Measurements from ENCODE around the gene SHANK1. TPM values are rescaled to one million over a fixed set of nuclear protein-coding genes. Genes with fewer than 3 reads are reported as not detected.

SHANK1 gene
- total RNA-seq, 1 experiment from 2014 or later: 4.9 TPM

DNA sequence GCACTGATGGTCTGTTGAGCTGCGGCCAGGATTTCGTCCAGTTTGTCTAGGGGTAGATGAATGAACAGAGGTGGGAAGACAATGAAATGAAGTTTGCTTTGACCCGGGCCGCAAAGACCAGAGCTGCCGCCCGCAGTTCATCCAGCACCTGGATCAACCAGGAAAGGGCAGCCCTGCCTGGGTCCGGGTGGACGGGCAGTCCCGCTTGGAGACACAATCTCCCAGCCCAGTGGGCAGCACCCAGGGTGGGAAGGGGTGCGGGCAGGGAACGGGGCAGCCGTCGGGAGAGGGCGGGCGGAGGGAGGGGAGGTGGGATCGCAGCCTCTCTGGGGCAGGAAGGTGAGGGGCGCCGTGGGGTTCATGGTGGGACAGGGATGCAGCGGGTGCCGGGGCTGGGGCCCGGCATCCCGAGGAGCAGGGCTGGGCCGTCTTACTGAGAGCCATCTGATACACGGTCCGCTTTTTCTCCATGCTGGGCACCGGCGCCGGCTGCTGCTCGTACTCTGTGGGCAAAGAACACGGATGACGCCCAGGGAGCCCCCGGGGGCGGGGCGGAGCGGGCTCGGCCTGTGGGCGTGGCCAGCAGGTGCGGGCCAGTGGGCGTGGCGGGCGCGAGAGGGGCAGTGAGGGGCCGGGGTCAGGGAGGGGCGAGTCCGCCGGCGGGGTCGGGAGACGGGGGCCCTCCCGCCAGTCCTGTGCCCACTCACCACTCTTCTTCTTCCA, 33.1 kb downstream of the SHANK1 start:
- no peak for DNase-seq (ENCODE audit: low read depth)

DNA sequence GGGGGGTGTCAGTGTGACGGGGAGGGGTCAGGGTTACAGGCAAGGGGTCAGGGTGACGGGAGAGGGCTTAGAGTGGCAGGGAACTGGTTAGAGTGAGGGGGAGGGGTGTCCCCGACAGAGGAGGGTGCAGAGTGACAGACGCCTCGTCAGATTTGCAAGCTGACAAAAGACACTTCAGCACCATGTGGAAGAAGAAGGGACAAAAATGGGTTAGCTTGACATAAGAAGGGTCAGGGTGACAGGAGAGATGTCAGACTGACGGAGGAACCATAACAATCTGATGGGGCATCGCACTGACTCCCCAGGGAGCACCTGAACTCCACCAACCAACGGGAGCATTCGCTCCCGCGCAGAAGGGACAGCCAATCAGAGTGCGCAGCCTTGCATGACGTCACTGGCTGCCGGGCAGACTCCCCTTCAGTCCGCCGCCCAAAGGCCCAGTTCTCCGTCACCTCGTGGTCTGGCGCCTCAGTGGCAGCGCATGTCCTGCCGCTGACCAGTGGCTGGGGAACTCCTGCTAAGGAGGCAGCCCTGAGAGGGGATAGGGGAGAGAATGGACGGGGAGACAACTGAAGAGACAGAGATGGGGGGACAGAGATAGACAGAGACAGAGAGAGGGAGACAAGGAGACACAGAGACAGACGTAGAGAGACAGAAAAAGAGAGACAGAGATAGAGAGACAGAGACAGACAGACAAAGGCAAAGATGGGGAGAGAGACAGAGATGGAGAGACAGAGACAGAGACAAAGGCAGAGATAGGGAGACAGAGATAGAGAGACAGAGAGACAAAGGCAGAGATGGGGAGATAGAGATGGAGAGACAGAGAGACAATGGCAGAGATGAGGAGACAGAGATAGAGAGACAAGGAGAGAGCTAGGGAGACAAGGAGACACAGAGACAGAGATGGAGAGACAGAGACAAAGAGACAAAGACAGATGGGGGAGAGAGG, 40.2 kb downstream of the SHANK1 start:
- peak; percentile 78 for DNase-seq (ENCODE audit: low read depth)

DNA sequence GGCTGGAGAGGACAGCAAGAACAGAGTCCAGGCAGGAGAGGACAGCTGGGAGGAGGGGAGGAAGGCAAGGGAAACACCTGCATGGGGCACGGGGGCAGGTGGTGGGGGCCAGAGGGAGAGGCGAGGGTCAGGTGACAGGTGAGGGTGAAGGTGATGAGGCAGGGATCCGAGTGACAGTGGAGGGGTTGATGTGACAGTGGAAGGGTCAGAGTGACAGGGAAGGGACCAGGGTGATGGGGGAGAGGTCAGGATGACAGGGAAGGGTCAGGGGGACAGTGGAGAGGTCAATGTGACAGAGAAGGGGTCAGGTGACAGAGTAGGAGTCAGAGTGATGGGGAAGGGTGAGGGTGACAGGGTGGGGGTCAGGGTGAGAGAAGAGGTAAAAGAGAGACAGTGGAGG, 41.3 kb downstream of the SHANK1 start:
- DNase-seq (ENCODE audit: low read depth): no peak

DNA sequence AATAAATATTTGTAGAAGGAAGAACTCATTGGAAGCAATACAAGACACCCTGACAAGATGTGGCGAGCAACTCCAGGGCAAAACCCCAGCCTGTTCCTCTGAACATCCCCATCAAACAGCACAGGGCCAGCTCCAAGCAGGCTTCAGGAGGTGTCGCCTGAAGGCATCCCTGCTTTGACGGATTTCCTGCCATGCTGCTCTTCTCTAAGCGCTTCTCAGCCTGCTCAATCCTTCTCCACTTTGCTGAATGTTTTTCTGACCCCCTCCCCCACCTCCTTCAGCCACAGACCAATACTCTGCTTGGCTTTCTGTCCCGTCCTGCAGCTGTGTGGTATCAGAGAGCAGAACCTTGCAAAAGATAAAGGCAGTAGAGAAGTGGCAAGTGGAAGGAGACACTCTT, 42.0 kb downstream of the SHANK1 start:
- DNase-seq (ENCODE audit: low read depth): no peak

DNA sequence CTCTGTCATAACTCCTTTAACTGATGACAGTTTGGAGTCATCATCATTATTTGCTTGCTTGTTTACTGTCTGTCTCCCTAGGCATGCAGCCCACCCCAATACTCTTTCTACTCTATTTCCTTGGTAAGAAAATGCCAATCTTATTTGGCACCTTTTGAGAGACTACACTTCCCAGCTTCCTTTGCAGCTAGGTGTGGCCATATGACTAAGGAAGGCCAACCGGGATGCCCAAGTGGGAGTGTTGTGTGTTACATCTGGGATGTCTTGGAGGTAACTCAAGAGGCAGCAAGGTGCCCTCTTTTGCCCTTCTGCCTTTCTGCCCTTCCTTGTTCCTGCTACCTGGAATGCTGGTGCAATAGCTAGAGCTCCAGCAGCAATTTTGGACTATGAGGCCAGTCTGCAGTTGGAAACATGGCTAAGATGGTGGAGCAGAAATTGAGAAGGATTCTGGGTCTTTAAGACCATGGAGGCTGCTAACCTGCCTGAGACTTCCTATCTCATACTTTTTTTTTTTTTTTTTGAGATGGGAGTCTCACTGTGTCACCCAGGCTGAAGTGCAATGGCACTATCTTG, 42.9 kb downstream of the SHANK1 start:
- no peak for DNase-seq (ENCODE audit: low read depth)

DNA sequence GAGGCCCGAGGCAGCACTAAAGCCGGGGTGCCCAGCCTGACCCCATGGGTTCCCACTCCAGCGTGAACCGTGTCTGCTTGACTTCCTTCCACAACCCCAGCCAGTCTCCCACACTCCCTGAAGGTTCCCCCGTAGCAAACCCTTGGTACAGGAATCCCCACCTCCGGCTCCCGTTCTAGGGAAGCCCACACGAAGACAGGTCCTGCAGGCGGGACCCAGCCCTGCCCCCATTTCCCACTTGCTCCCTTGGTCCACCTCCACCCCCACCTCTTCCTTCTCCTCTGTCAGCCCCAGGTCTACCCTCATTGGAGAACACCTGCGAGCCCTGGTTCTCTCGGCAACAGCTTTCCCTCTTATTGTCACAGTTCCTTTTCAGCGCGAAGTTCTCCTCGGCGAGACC, 46.5 kb downstream of the SHANK1 start:
- no peak for DNase-seq (ENCODE audit: low read depth)

DNA sequence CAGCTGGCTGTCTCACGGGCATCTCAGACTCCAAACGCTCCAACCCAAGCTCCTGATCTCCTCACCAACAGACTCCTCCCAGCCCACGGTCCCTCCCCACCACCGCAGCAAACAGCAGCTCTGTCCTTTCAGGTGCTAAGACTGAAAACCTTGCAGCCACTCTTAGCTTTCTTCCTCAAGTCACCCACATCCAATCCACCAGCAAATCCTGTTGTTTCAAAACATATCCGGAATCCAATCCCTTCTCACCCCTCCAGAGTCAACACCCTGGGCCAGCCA, 49.6 kb downstream of the SHANK1 start:
- DNase-seq (ENCODE audit: low read depth): no peak

DNA sequence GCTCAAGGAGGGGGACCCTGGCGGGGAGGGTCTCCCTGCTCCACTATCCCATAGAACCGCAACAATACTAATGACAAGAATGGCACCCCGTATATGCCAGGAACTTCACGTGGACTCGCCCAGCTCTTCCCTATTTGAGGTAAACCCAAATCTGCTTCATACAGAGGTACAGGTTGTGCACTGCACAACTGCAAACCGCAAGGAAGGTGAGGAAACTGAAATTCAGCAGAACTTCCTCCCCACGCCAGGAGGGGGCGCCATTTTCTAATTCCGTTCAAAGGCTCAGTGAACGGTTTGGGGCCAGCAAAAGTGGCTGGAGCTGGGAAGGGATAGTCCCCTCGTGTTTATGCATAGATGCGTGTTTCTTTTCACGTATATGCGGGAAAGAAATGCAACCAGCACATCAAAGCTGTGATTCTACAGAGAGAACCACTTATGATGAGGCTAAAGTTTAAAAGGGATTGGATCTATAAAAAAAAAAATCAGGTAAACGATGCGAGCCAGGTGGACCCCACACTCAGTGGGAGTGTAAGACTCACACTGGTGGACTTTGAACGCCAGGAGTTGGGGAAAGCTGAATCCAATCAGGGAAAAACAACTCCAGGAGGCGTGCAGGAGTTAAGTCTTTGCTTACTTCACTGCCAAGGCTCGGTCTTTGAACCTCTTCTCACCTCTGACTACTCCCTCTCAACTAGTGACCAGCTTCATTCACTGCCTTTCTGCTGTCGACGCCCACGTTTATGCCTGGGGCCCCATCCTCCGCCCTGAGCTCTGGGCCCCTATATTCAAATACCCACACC, 50.1 kb downstream of the SHANK1 start:
- DNase-seq (ENCODE audit: low read depth): peak; percentile 18

DNA sequence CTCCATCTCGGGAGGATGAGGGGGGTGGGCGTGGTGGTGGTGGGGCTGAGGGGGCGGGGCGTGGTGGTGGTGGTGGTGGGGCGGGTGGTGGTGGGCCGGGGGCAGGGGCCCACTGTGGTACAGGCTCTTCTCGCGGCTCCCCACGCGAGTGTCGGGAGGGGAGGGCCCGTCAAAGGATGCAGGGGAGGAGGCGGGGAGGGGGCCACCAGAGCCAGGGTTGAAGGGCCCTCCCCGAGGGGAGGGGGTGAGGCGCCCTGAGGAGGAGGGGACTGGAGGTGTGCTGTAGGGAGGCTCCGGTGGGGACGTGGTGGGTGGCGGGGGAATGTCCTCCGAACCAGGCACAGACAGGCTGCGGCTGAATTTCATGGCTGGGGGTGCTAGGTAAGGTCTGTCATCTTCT, 50.7 kb downstream of the SHANK1 start:
- DNase-seq (ENCODE audit: low read depth): no peak

DNA sequence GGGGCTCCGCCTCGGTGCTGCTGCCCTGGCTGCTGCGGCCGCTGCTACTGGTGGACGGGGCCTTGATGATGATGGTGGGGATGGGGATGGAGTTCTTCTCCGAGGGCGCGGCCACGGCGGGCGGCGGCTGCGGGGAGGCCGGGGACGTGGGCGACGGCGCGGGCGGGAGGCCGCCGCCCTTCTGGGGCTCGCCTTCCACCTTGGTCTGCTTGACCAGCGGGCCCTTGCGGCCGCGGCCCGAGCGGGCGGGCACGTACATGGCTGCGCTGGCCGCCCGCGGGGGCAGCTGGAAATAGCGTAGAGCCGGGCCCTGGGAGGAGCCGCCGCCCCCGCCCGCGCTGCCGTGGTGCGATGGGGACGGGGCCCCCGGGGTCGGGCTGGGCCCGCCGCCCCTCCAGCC, 51.2 kb downstream of the SHANK1 start:
- no peak for DNase-seq (ENCODE audit: low read depth)

DNA sequence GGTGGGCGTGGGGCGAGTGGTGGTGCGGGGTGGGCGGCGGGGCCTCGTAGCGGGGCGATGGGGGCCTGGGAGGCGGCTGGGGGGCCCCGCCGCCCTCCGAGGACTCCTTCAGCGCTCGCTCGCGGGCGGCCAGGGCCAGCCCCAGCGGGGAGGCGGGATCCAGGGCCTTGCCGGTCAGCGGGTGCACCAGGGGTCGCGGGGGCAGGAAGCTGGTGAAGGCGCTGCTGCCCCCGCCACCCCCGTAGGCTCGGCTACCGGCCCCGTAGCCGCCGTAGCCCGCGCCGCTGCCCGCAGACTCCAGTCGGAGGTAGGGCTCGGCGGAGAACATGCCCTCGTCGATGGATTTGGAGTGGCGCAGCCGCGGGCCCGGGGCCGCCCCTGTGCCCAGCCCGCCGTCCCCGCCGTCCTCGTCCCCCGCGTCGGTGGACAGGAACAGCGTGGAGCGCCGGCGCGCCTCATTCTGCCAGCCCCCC, 51.8 kb downstream of the SHANK1 start:
- DNase-seq (ENCODE audit: low read depth): no peak

DNA sequence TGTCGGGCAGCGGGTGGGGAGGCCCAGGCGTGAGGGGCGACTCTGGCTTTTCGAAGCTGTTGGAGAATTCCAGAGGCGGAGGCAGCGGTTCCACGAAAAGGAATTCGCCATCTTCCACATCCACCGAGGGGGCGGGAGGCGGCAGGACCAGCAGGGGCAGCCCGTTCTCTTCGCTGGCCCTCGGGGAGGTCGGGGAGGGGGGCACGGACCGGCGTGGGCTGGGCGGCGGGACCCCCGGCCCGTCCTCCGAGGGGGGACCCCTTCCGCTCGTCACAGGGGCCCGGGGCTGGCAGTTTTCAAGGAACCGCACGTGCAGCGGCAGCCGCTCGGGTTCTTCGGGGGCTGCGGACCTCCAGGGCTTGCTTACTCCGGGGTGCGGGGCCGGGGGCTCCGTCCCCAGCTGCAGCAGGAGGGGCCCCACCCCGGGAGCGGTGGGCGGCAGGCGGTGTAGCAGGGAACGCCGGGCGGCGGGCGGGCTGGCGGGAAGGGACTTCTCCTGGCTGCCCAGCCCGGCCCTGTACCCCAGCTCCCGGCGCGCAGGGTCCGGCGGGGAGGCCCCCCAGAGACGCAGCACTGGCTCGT, 52.3 kb downstream of the SHANK1 start:
- no peak for DNase-seq (ENCODE audit: low read depth)

DNA sequence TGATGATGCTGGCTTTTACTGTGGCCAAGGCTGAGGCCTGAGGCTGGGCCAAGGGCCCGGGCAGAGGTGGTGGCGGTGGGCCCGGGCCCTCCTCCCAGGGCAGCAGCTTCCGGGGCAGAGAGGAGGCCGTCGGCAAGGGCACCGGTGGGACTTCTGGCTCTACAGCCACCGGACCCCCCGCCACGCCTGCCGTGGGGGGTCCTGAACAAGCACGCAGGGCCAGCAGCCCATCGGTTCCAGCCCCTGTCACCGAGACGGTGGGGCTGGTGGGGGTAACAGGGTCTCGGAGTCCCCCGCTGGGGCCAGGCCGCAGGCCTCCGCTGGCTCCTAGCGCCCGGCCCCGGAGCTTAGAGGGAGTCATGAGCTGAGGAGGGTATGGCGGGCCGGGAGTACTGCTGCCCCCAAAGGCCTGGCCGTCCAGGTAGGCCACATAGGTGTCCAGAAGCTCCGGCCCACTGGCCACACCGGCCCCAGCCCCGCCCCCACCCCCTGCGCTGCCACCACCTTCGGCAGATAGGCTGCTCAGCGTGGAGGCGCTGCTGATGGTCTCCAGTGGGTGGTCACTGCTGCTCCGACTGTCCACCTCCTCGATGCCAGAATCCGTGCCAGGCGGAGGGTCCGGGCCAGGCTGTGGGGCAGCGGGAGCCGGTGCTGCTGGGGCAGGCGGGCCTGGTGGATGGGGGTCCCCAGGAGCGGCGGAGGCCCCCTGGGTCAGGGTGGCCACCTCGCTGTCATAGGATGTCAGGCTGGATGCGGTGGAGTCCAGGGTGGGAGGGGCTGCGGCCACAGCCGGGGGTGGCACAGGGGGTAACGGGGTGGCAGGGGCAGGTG, 53.0 kb downstream of the SHANK1 start:
- no peak for DNase-seq (ENCODE audit: low read depth)

DNA sequence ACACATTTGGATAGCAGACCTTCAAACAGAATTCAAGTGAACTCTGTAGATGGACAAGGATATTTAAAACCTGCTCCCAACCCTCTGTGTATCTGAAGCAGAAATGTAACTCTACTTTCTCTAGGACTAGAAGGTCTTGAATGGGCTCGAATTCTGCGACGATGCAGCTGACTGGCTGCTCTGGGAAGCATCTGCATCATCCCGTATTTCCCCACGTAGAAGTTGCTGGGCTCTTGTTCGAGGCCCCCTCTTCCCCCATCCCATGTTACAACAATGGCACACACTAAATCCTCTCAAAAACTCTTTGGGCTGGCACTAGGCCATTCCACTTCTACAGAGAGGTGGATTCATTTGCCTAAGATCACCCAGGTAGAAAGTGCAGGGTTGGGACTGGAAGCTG, 55.4 kb downstream of the SHANK1 start:
- no peak for DNase-seq (ENCODE audit: low read depth)

DNA sequence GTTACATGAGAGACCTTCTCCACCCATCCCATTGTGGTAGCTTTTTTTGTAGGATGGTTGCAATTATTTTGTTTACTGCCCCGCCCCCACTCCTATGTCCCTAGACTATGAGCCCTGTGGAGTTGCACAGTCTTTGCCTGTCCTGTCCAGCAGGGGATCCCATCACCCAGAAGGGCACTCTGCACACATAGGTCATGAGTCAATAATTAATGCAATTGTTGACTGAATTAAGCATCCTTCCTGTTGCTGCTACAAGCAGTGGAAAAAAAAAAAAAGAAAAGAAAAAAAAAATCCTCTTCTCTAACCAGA, 56.2 kb downstream of the SHANK1 start:
- peak; percentile 11 for DNase-seq (ENCODE audit: low read depth)

DNA sequence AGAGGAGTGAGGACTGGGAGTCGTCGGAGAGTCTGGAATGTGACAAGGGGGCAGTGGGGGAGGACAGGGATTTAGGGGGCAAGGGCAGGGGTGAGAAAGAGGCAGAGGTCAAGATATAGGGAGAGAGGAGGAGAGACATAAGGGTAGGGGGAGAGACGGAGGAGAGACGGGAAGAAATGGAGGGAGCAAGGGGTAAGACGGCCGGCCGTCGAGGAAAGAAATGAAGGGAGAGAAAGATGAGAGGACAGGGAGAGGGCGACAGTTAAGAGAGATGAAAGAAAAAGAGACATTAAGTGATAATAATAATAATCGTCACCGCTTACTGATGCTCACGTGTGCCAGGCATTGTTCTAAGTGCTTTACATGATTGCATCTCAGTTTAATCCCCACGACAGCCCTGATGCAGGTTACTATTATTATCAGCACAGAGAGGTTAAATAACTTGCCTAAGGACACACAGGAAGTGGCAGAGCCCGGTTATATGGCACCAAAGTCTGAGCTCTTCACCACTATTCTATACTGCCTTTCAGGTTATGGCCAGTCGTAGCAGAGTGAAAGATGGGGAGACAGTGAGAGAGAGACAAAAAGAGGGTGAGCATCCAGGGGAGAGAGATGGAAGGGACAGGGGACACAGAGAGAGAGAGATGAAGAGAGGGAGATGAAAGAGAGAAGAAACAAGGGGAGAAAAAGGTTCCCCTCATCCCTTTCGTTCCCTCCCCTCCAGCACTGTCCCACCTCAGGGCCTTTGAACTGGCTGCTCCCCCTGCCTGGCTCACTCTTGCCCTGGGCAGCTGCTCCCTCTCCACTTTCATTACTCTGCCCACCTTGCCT, 56.7 kb downstream of the SHANK1 start:
- DNase-seq (ENCODE audit: low read depth): no peak

DNA sequence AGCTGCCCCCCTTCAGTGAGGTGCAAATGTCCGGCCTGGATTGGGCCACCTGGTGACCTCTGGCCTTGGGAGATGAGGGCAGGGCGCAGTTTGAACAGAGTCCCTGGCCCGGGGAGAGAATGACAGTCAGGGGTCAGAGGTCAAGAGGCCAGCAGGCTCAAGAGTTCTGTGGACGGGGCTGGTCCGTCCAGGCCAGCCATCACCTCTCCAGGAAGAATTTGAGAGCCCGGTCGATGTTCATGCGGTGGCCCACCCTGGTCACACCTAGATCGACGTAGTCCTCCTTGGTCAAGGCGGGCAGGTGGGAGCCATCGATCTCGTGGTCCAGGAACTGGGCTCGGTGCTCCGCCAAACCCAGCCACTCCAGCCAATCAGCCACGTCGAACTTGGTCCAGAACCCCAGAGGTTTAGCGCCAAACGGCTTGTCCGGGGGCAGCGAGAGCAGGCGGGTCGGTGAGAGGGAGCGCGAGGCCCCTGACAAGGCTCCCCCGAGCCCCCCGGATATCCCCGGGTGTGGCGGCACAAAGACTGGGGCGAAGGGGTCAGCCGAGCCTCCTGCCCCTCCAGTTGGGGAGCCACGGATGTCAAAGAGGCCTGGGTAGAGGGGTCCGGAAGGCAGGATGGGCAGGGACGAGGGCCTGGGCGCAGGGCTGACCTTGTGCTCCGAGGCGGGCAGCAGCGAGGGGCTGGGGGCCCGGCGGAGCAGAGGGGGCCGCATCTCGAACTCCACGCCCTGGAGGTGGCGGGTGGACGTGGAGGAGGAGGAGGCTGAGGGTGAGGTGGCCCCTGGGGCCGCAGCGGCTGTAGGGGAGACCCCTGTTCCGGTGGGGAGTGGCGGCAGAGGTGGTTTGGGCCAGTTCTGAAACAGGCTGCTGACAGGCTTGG, 57.6 kb downstream of the SHANK1 start:
- no peak for DNase-seq (ENCODE audit: low read depth)

DNA sequence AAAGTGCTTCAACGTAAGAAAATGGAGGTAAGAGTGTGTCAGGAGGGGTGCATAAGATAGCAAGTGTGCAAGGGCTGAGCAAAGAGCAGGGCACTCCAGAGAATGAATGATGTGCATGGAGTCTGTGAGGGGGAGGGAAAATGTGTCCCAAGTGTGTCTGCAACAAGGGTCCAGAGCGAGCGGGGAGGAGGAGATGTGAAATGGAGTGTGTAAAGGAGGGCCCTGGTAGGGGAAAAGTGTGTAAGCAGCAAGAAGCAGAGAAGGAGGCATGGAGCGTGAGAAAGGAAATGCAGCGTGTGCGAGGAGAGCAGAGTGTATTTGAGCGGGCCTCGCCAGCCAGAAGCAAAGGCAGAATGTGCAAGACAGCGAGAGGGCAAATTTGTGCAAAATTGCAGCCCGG, 58.6 kb downstream of the SHANK1 start:
- DNase-seq (ENCODE audit: low read depth): no peak

DNA sequence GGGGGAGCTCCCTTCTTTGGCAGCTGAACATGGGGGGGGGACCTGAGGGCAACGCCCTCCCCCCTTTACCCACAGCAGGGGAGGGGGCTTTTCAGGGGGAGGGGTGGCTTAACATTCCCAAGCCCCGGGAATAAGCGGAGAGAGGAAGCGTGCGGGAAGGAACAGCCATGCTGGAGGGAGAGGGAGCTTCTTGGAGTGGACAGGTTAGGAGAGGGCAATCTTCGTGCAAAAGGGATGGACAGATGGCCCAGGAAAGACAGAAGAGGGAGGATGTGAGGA, 59.6 kb downstream of the SHANK1 start:
- DNase-seq (ENCODE audit: low read depth): no peak

All from RPMI7951 (cell line).